Activated CD8-positive, alpha-beta memory T cell treated with anti-CD3 and anti-CD28 coated beads, Interleukin-2, amount 50 U/mL, for 24 hours (primary cell): Measurements from ENCODE around the gene SQSTM1.
"Not testable (repeated sequence)": the region's sequence is repeated elsewhere in the genome, so short reads cannot be mapped to it uniquely, and the experiment has no call there.

ENCODE experiments used
- DNase-seq: peaks from one replicate; pipeline ENCODE4 v3.0.0-alpha.2; 2020; ENCODE audit errors: extremely low read depth

The SQSTM1 gene

DNA sequence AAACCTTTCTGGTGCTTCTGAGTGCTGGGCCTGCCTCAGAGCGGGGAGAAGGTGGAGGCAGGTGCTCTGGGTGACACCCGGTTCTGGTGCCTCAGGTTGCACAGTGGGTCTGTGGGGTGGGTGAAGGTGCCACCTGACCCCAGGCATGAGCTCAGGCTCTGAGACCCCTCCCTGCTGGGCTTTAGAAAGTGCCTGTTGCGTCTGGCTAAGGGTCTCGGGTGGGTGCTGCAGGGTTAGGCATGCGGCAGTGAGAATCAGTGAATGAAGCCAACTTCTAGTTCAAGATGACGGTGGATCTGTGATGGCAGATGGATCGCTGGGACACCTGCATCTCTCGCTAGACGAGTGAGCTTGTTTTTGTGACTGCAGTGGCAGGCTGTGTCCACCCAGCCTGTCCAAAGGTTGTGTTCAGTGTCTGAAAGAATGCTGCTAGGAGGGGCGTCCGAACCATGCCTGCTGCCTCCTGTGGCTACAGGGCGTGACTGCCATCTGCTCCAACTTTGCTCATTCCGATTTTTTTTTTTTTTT lies 5.0 kb downstream of the SQSTM1 start:
- DNase-seq: no peak

DNA sequence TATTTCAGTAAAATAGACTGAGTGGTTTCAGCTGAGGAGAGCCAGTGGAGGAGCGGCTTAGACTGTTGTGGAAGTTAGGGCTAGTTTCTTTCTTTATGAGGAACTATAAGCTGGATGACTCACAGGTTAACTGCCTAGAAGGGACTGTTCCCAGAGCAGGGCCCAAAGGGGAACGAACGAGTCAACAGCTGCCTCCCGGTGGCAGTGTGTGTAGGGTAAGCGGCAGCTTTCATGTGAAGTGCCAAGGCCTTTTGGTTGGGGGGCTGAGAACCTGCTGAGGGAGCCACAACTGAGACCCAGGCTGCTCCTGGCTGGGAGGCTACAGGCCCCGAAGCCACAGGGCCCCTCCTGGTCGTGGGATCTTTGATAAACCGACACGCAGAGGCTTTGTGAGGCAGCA lies 7.0 kb downstream of the SQSTM1 start:
- no peak for DNase-seq

DNA sequence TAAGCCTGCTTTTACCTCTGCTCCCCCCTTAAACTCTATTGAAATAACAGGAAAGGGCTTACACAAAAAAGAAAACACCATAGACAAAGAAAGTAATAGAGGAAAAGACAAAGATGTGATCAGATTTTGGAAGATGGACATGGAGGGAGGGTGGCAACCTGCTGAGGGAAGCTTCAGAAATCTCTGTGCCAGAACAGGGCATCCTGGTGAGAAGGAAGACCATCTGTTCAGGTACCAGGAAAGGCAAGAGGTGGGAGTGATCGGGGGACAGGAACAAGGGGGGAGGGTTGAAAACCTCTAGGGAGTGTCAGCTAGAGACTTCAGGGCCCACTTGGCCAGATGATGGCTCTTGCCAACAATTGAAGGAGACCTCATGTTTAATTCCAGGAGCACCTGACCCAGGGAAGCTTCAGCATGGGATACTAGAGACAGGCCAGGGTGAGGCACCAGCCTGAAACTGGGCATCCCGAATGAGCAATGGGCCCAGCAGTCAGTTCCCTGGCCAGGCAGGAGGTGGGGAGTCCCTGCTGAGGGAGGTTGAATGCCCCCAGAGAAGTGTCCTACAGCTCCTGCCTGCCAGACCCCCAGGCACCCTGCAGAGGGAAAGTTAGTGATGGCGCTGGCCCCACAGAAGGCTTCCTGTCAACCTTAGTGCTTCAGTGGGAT lies 8.2 kb downstream of the SQSTM1 start:
- no peak for DNase-seq

DNA sequence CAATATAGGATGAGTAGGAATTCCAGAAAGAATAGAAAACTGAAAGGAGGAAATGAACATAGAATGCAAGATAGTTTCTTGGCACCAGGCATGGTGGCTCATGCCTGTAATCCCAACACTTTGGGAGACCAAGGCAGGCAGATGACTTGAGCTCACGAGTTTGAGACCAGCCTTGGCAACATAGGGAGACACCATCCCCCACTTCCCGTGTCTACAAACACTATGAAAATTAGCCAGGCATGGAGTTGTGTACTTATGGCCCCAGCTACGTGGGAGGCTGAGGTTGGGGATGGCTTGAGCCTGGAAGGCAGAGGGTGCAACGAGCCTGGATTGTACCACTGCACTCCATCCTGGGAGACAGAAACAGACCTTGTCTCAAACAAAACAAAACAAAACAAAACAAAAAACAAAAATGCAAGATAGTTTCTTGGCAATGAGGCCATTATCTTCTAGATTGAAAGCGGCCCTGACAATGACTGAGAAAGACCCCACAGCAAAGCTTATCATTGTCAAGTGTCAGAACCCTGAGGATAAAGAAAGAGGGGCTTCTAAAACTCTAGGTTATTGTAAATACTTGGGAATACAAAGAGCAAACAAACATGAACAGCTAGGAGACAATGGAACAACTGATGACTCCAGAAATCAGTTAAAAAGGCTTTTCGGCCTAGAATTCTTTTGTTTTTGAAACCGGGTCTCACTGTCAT lies 9.2 kb downstream of the SQSTM1 start:
- no peak for DNase-seq

GRCh38 chr5:179830818-179831468 lies 10.2 kb downstream of the SQSTM1 start:
- DNase-seq: no peak

DNA sequence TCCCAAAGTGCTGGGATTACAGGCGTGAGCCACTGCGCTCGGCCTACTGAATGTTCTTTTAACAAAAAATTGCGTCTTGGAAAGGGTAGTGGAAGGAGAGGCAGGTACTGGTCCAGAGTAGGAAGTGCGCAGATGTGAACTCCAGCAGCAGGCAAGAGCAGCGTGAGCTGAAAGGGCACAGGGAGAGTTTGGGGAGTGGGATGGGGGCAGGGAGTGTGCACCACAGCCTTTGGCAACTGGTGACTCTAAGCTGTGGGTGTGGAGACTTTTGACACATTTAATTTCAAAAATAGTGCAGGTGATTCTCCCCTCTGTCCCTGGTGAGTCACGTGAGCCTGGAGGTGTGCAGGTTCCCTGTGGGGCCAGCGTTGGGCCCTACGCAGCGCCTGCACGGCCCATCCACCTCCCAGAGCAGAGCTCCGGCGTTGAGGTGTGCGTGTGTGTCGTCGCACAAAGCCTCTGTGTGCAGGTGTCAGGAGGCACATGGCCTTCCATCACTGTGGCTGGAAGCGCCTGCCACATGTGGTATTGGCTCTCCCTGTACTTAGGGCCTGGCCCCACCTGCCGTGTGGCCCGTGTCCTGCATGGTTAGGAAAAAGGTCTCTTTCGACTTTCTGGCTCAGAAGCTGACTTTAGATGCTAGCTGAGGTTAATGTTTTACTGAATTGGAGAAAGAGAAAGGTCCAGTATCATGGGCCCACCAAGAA lies 11.5 kb downstream of the SQSTM1 start:
- no peak for DNase-seq

DNA sequence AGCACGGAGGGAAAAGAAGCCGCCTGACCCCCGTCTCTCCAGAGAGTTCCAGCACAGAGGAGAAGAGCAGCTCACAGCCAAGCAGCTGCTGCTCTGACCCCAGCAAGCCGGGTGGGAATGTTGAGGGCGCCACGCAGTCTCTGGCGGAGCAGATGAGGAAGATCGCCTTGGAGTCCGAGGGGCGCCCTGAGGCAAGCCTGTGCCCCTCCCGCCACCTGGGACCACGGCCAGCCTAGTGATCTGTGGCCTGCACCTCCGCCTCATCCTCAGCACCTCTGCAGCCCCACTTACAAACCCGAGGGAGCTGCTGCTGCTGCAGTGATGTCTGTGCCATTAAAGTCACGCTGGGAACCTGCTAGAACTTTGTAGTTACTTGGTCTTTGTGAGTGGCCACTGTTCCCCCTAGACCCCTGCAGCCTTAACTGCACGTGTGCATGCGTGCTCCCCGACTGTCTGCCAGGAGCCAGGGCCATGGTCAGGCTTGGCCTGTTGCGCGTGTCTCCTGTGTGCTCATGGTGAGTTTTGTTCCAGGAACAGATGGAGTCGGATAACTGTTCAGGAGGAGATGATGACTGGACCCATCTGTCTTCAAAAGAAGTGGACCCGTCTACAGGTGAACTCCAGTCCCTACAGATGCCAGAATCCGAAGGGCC lies 12.5 kb downstream of the SQSTM1 start:
- no peak for DNase-seq

DNA sequence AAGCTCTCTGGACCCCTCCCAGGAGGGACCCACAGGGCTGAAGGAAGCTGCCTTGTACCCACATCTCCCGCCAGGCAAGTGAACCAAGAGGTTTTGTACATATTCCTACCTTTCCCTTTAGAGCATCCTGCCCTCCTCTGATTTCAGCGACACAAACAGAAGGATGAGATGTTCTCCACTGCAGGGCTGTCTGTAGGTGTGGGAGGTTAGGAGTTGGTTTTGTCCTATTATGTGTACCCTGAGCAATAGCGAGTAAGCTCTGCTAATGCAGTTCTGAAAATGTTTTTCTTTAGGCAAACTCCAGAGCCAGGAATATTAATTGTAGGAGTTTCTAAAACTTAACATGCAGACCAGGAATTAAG lies 13.0 kb downstream of the SQSTM1 start:
- no peak for DNase-seq

GRCh38 chr5:179834120-179834519 lies 13.4 kb downstream of the SQSTM1 start:
- no peak for DNase-seq

DNA sequence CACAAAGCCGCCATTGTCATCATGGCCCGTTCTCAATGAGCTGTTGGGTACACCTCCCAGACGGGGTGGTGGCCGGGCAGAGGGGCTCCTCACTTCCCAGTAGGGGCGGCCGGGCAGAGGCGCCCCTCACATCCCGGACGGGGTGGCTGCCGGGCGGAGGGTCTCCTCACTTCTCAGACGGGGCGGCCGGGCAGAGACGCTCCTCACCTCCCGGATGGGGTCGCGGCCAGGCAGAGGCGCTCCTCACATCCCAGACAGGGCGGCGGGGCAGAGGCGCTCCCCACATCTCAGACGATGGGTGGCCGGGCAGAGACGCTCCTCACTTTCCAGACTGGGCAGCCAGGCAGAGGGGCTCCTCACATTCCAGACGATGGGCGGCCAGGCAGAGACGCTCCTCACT lies 14.2 kb downstream of the SQSTM1 start:
- DNase-seq: not testable (repeated sequence)

DNA sequence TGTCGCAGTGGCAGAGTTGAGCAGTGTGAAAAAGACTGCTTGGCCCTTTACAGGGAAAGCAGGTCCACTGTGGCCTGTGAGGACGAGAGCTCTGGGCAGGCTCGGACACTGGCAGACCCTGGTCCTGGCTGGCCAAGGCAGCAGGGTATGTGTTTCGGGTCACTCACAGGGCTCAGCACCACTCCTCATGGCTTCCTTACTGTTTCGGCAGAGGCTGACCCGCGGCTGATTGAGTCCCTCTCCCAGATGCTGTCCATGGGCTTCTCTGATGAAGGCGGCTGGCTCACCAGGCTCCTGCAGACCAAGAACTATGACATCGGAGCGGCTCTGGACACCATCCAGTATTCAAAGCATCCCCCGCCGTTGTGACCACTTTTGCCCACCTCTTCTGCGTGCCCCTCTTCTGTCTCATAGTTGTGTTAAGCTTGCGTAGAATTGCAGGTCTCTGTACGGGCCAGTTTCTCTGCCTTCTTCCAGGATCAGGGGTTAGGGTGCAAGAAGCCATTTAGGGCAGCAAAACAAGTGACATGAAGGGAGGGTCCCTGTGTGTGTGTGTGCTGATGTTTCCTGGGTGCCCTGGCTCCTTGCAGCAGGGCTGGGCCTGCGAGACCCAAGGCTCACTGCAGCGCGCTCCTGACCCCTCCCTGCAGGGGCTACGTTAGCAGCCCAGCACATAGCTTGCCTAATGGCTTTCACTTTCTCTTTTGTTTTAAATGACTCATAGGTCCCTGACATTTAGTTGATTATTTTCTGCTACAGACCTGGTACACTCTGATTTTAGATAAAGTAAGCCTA lies 15.7 kb downstream of the SQSTM1 start:
- DNase-seq: no peak

- DNase-seq: no peak
Observed at GRCh38 chr5:179837076-179838011, 16.6 kb downstream of the SQSTM1 start.

DNA sequence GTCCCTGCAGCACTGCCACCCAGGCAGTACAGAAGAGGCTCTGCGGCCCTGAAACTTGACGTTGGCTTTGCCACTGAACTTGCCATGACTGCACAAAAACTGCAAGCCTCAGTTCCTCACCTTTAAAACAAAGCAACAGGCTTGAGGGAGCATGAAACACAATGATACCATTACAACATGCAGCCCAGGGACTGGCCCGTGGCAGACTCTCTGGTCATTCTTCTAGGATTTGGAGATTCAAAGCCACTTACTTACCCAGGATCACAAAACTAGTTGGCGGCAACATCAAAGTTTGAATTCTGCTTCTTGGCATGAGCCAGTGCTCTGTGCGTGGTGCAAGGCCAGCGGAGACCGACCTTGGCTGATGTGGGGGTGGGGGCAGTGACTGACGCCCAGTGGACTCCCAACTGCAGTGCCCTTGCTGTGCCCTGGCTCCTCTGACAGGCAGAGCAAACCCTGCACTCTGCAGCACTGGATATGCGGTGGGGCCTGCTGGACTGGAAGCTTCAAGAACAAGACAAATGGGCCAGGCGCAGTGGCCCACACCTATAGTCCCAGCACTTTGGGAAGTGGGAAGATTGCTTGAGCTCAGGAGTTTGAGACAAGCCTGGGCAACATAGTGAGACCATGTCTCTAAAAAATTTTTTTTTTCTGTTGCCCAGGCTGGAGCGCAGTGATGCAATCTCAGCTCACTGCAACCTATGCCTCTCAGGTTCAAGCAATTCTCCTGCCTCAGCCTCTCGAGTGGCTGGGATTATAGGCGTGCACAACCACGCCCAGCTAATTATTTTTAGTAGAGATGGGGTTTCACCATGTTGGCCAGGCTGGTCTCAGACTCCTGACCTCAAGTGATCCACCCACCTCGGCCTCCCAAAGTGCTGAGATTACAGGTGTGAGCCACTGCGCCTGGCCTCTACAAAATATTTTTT lies 18.9 kb downstream of the SQSTM1 start:
- DNase-seq: no peak

DNA sequence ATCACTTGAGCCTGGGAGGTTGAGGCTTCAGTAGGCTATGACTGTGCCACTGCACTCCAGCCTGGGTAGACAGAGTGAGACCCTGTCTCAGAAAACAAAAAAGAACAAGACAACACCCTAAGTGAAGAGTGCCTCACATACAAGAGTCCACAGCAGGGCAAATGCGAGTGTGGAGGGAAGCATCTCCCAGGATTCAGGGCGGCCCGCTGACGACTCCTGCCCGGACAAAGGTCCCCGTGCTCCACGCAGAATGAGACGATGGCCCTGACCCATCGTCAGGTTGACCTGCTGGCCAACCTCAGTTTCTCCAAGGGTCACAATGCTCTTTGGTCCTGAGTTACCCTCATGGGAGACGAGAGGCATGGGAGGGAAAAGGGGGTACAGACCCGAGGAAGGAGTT lies 19.6 kb downstream of the SQSTM1 start:
- no peak for DNase-seq

- DNase-seq: no peak
Observed at GRCh38 chr5:179840766-179841165, 20.1 kb downstream of the SQSTM1 start.

GRCh38 chr5:179841621-179842020 lies 20.9 kb downstream of the SQSTM1 start:
- DNase-seq: no peak

GRCh38 chr5:179852993-179853547 lies 32.4 kb downstream of the SQSTM1 start:
- DNase-seq: no peak

GRCh38 chr5:179854356-179854755 lies 33.7 kb downstream of the SQSTM1 start:
- DNase-seq: no peak

DNA sequence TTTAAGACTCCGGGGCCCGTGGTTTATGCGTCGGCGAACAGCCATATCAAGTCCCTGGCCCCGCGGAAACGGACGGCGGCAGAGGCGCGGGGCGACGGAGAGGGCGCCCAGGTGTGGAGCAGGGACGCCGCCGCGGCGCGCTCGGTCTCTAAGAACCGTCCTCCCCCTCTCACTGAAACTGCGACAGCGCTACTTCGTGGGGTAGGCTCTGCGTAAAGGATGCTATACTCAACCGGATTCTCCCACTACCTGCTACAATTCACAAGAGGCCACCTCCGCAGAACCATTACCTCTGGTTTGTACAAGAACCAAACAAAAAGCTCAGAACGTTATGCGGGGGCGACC lies 37.5 kb downstream of the SQSTM1 start:
- peak; percentile 19 for DNase-seq
